HFFc6 (cell line): ENCODE data around the gene PIK3C3. TPM values are rescaled to one million over a fixed set of nuclear protein-coding genes. Genes with fewer than 3 reads are reported as not detected.

Experiments
- DNase-seq: peaks from one replicate; pipeline ENCODE4 v3.0.0-alpha.2; 2018
- H3K27ac Mint-ChIP-seq: 2 replicates; pipeline ENCODE4 v1.8.0; 2020; ENCODE audit warnings: mild to moderate bottlenecking, mixed read lengths
- H3K27me3 Mint-ChIP-seq: 2 replicates; pipeline ENCODE4 v1.8.0; 2021; ENCODE audit warnings: mild to moderate bottlenecking, moderate library complexity, mixed read lengths; ENCODE audit not compliant: insufficient read depth
- H3K36me3 Mint-ChIP-seq: 2 replicates; pipeline ENCODE4 v1.8.0; 2021; ENCODE audit warnings: low read depth, mixed read lengths
- H3K4me1 Mint-ChIP-seq: 2 replicates; pipeline ENCODE4 v1.8.0; 2020; ENCODE audit warnings: low read depth, mixed read lengths
- H3K4me3 Mint-ChIP-seq: 2 replicates; pipeline ENCODE4 v1.8.0; 2020; ENCODE audit warnings: mild to moderate bottlenecking, moderate library complexity, mixed read lengths
- H3K9me3 Mint-ChIP-seq: 2 replicates; pipeline ENCODE4 v1.8.0; 2020; ENCODE audit warnings: mild to moderate bottlenecking, mixed read lengths
- CTCF ChIP-seq: fragments of 200-600 bp; sonication (generic); IDR thresholded peaks from 2 replicates; pipeline ENCODE4 v1.5.0; 2021; ENCODE audit warnings: antibody characterized with exemption, mild to moderate bottlenecking
- total RNA-seq, 6 experiments: library from RNA; stranded (reverse); fragmentation: NEBNext Ultra II Directional; extraction: Animal tissue kit (Norgen Biotek cat#: 25700); gene quantifications; 2 replicates in 1 of 6; 3 replicates in 5 of 6; pipeline ENCODE4 v1.2.3, GENCODE V29; 2021

The PIK3C3 gene
- total RNA-seq, 6 experiments from 2014 or later = 38.3 to 61.7 (median 47.6) TPM

GRCh38 chr18:42029092-42029491, 74.1 kb downstream of the PIK3C3 start:
- no peak for TF ChIP-seq CTCF
- Mint-ChIP-seq H3K27me3 (no peaks in the 10 kb centered on the region), H3K36me3 (peaks cover 18% of the 10 kb centered on the region), H3K4me1 (peaks cover 9% of the 10 kb centered on the region; the same call in 1 of the 2 replicates), H3K4me3 (no peak overlapping the region), H3K9me3 (no peaks in the 10 kb centered on the region), H3K27ac (no peak overlapping the region)
- DNase-seq = no peak

GRCh38 chr18:42030586-42031182, 75.7 kb downstream of the PIK3C3 start:
- Mint-ChIP-seq H3K4me3 (no peak overlapping the region), H3K27ac (no peak overlapping the region), H3K27me3 (no peaks in the 10 kb centered on the region), H3K36me3 (peaks cover 21% of the 10 kb centered on the region), H3K4me1 (peaks cover 9% of the 10 kb centered on the region; the same call in 1 of the 2 replicates), H3K9me3 (no peaks in the 10 kb centered on the region)
- DNase-seq = peak; percentile 23
- peak; percentile 82 for TF ChIP-seq CTCF

- no peak overlapping the region for H3K4me3 Mint-ChIP-seq
- peaks cover 29% of the 10 kb centered on the region for H3K36me3 Mint-ChIP-seq
- DNase-seq = no peak
- H3K4me1 Mint-ChIP-seq = peaks cover 12% of the 10 kb centered on the region
- no peak overlapping the region for H3K27ac Mint-ChIP-seq
- H3K27me3 Mint-ChIP-seq = no peaks in the 10 kb centered on the region
- no peaks in the 10 kb centered on the region for H3K9me3 Mint-ChIP-seq
- no peak for TF ChIP-seq CTCF
These were observed 77.4 kb downstream of the PIK3C3 start for GRCh38 chr18:42032447-42032846.

- H3K27ac Mint-ChIP-seq = no peak overlapping the region
- H3K36me3 Mint-ChIP-seq = peaks cover 35% of the 10 kb centered on the region
These were observed 78.2 kb downstream of the PIK3C3 start for GRCh38 chr18:42033137-42033810.

GRCh38 chr18:42038936-42039335, 83.9 kb downstream of the PIK3C3 start:
- Mint-ChIP-seq H3K9me3 (no peaks in the 10 kb centered on the region), H3K27ac (peak overlapping the region; percentile 74), H3K27me3 (no peaks in the 10 kb centered on the region), H3K4me1 (peaks cover 29% of the 10 kb centered on the region), H3K36me3 (peaks cover 30% of the 10 kb centered on the region), H3K4me3 (peak overlapping the region; percentile 44)
- peak; percentile 94 for DNase-seq
- TF ChIP-seq CTCF = no peak

More at GRCh38 chr18:42033137-42033810, 78.2 kb downstream of the PIK3C3 start:
- H3K4me1 Mint-ChIP-seq = peaks cover 21% of the 10 kb centered on the region
- TF ChIP-seq CTCF = no peak
- no peak for DNase-seq
- H3K9me3 Mint-ChIP-seq = no peaks in the 10 kb centered on the region
- H3K27me3 Mint-ChIP-seq = no peaks in the 10 kb centered on the region
- H3K4me3 Mint-ChIP-seq = no peak overlapping the region
